NCI-H187 treated with DMSO at 0.1 percent for 48 hours (cell line): Measurements from ENCODE around the gene TRIM71.
"Not testable (repeated sequence)": the region's sequence is repeated elsewhere in the genome, so short reads cannot be mapped to it uniquely, and the experiment has no call there.

ENCODE experiments used
- DNase-seq: peaks from one replicate; lab custom pipeline; 2025; lab: John Stamatoyannopoulos, UW

Gene TRIM71

DNA sequence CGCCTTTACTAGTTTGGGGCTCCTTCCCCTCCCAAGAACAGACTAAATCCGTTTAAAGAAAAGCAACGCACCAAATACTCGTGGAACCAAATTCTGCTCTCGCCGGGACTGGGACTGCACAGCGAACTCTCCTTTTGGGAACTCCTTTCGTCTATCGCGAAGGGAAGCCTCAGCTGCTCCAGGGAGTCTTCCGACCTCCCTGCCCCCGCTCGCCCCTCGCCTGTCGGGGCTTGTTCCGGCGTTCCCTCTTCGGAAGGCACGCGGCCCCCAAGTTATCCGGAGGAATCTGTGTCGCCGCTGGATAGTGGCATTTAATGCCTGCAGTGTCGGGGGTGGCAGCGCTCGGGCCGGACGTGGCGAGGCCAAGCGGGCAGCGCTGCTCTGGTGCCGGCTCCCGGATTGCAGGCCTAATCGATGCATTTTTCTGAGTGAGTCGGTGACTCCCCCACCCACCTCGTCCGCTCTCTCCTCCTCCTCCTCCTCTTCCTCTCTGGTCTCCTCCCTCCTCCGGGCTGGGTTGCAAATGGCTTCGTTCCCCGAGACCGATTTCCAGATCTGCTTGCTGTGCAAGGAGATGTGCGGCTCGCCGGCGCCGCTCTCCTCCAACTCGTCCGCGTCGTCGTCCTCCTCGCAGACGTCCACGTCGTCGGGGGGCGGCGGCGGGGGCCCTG lies at the start of gene TRIM71:
Gene TRIM71, plus strand, starts transcription at position 440 of the 671 bp plus-strand sequence. Its CDS starts 84 bp downstream, at position 524.
- DNase-seq: no peak

DNA sequence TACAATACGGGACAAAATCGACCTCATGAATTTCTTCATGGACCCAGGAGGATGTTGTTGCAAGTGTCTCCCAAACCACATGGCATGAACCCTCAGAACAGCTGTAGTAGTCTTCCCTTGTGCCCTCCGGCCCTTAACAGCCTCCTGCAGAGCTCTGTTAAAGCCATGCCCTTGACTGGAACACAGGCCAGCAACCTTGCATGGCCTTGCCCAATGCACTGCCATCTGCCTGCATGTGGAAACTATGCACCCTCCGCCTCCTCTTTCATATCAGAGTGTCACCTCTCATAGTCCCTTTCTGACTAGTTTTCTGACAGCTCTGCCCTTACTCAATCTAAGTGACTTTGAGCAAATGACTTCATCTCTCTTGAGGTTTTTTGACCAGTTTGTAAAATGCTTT lies 39.4 kb upstream of the TRIM71 start:
- DNase-seq: no peak

DNA sequence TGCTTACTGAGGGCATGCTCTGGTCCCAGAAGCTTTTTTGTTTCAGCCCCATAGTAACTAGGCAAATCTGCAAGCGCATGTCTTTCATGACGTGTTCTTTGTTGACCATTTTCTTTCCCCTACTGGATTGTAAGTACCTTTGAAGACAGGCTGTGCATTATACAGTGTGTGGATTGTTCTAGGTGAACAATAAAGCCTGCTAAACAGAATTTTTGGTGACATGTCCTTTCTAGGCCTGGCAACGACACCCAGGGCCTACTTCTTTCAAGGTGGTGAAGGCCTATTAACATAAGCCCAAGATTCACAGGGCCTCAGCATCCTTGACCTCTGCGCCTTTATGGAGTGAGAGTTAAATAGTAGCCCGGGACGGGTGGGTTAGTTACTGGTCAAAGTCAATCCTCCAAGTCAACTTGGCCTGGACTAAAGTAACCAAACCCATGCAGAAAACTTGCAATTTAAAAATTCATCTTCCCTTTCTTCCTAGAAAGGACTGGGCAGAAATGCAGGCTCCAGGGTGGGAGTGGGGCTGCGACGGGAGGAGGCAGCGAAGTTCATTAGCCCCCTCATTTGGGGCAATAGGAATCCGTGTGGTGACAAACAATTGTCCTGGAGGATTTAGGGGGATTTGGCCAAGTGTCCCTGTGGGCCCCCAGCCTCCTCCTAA lies 37.6 kb upstream of the TRIM71 start:
- no peak for DNase-seq

DNA sequence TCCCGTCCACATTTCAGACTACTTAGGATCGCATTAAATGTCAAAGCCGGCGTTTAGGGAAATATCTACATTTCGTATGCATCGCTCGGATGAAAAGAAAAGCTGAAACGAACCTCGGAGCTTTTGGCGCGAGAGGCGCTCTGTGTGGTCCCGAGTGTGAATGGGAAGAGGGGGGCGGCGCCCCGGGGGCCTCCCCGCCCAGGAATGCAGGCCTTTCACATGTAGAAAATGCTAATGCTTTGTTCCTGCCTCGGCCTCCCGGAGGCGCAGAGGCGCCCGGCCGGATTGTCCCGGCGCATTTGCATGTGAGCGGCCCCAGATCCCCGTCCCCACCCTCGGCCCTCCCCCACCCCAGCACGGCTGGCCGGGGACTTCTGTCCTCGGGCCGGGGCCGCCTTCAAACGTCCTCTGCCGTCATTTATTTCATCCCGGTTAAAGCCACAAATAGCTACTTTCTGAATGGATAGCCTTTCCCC lies 37.0 kb upstream of the TRIM71 start:
- no peak for DNase-seq

DNA sequence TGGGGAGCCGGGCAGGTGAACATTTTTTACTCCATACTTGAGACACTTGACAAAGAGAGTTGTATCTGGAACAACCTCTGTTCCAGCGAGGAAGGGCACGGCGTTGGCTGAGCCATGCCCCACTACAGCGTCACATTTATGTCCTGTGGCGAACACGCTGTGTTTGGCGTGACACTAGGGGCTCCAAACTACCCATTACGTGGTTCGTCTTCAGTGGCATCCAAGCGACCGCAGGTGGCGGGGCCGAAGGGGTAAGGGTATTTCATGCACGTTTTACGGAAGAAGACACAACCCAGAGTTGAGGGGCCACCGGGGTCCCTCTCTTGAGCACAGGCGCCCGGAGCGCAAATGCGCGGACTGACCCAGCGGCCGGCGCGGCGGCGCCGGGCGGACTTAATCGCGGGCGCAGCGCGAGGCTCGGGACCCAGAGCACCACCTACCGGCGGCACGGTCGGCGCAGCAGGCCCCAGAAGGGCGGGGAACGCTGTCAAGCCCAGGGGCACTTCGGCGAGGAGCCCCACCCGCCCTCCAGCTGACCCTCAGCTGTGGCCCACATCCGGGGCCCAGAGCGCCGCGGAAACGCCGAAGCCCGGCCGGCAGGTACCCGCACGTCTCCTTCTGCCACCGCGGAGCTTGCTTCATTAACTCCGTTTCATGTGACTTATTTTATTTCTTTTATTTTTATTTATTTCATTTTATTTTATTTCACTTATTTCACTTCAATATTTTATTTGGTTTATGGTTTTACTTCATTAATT lies 36.4 kb upstream of the TRIM71 start:
- no peak for DNase-seq

DNA sequence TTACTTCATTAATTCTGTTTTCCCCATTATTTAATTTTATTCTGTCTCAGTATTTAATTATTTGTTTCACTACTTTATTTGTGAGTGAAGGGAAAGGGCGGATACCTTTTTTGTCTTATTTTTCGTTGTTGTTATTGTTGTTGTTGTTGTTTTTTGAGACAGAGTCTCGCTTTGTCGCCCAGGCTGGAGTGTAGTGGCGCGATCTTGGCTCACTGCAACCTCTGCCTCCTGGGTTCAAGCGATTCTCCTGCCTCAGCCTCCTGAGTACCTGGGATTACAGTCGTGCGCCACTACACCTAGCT lies 35.9 kb upstream of the TRIM71 start:
- not testable (repeated sequence) for DNase-seq

DNA sequence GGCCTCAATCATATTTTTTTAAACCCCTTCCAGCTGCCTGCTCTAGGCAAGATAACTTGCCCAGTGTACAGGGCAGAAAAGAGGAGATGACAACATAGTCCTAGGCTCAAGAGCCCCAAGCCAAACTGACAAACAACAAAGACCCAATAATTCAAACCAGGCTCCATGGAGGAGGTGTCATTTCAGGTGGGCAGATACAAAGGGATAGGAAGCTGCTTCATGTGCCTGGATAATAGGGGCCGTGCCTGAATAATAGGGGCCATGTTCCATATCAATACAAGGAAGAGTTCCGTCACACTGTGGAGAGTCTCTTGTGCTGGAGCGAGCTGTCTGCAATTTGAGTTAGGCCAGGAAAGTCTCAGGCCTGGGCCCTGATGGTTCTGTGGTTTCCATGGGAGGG lies 35.4 kb upstream of the TRIM71 start:
- no peak for DNase-seq

DNA sequence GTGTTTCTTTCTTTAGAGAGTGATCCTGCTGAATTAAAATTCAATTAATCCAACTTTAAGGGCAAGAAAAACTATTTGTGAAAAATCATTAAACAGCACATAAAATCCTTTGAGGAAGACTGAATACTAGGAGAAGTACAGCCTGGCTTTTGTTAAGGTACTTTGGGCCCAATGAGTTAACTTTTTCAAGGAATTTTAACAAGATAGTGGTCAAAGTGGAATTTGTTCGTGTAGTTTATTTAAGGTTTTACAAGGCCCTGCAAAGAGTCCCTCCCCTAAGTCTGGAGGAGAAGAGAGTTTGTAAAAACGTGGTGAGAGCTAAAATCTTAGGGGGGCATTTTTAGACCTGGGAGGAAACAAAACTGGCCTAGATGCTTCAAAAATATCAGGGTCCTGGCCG lies 26.0 kb upstream of the TRIM71 start:
- DNase-seq: no peak

DNA sequence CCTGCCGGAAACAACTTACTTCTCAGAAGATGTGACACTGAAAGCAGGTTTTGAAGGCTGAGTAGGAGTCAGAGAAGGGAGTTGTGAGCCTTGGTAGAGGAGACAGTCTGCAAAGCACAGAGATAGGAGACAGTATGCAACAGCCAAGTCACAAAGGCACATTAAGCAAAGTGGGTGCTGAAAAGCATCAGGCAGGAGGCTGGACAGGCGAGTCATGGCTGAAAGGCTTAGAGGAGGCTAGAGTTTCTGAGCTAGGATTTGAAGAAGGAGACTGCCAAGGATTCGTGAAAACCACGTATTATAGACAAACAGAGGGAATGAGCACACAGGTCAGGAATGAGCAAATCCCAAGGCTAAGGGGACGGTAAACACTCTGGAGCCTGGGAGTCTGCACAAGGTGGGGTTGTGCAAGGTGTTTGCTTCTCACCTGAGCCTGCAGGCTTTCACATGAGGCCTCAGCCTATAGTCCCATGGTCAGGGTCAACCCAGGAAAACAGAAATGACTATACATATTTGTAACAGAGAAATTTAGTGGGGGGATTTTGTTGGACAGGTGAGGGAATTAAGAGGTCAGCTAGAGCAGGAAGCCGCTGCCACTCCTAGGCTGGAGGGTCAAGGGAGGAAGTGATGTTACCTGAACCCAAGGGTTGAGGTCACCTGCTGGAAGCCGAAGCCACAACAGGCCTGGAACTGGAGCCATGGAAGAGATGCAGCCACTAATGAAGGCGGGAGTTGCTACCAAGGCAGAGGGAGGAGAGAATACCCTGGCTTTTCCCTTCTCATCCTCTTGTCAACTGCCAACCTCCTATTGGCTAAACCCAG lies 23.1 kb upstream of the TRIM71 start:
- no peak for DNase-seq

DNA sequence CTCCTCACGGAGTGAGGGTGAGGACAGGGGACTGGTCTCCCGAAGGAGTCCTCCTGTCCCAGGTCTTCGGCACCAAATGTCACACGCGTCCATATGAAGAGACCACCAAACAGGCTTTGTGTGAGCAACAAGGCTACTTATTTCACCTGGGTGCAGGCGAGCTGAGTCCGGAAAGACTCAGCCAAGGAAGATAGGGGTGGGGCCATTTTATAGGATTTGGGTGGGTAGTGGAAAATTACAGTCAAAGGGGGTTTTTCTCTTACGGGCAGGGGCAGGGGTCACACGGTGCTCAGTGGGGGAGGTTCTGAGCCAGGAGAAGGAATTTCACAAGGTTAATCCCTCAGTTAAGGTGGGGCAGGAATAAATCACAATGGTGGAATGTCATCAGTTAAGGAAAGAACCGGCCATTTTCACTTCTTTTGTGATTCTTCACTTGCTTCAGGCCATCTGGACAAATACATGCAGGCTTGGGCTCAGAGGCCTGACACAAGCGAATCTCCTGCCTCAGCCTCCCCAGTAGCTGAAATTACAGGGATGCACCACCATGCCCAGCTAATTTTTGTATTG lies 21.3 kb upstream of the TRIM71 start:
- DNase-seq: not testable (repeated sequence)

DNA sequence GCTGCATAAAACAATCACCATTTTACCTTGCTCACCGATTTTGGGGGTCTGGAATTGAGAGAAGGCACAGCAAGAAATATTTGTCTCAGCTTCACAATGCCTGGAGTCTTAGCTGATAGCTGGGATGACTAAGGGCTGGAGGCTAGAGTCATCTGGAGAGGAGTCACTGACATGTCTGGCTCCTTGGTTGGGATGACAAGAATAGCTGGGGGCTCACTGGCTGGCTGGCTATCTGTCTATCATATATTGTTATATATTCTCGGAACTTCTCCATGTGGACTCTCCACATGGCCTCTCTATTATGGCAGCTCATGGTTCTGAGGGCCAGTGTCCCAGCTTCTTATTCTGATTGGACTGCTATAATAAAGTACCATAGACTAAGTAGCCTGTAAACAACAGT lies 20.0 kb upstream of the TRIM71 start:
- no peak for DNase-seq

DNA sequence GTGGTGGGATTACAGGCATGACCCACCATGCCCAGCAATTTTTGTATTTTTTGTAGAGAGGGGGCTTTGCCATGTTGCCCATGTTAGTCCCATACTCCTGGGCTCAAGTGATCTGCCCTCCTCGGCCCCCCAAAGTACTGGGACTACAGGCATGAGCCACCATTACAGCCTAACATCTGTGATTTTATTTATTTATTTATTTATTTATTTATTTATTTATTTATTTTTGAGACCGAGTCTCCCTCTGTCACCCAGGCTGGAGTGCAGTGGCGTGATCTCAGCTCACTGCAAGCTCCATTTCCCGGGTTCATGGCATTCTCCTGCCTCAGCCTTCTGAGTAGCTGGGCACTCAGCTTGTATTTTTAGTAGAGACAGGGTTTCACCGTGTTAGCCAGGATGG lies 16.4 kb upstream of the TRIM71 start:
- DNase-seq: not testable (repeated sequence)

DNA sequence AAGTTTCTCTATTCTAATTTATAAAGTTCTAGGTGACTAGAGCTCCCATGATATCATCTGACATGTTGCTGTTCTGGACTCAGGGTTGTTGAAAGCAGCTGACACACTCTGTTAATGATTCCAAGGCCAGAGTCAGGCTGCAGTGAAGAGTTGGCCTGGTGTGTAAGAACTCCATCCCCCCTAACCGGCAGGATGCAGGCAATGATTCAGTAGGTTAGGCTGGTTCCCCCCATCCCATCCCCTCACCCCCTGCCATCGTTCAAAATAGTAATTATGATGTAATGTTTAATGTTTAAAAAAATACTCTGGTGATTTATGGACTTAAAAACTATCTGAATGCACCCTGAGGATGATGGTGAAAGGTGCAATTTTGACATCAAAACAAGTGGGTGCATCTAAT lies 4.6 kb upstream of the TRIM71 start:
- no peak for DNase-seq

DNA sequence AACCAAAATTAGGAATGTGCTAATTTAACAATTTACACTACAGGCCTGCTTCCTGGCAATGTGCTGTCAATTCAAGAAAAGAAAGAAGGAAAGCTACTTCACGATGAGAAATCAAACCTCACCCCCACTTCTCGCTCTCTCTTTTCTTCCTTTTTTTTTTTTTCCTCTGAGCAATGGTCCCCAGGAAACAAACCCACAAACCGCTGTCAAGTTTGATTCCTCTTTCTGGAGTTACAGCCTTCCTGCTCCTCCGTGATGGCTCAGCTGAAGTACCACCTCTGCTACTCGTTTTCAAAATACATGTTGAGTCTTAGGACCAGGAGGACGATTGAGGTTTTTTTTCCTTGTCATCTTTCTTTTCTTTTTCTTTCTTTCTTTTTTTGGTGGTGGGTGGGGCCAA lies 3.4 kb upstream of the TRIM71 start:
- no peak for DNase-seq

DNA sequence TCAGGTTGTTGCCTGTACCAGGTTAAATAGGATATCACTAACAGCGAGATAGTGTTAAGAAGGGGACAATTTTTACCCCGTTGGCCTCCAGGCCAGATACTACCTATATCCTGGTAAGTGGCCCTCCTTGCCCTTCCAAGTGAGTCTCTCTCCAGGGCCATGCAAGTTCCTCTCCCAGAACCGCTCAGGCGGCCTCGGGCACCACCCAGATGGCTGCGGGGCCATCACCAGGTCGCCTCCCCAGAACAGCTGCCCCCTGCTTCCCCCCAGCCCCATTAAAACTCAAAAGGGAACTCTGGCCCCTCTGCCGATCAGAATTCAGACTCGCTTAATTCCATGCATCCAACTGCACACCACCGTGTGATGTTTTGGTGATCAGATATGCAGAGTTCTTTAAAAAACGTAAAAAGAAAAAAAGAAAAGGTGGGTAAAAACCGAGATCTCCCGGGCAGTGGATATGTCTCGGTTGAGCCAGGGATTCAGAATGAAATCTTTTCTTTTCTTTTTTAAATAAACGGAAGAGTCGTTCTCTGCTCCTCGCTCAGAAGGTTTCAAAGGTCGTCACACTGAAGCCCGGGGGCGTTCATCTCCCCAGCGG lies 1.9 kb upstream of the TRIM71 start:
- DNase-seq: no peak

DNA sequence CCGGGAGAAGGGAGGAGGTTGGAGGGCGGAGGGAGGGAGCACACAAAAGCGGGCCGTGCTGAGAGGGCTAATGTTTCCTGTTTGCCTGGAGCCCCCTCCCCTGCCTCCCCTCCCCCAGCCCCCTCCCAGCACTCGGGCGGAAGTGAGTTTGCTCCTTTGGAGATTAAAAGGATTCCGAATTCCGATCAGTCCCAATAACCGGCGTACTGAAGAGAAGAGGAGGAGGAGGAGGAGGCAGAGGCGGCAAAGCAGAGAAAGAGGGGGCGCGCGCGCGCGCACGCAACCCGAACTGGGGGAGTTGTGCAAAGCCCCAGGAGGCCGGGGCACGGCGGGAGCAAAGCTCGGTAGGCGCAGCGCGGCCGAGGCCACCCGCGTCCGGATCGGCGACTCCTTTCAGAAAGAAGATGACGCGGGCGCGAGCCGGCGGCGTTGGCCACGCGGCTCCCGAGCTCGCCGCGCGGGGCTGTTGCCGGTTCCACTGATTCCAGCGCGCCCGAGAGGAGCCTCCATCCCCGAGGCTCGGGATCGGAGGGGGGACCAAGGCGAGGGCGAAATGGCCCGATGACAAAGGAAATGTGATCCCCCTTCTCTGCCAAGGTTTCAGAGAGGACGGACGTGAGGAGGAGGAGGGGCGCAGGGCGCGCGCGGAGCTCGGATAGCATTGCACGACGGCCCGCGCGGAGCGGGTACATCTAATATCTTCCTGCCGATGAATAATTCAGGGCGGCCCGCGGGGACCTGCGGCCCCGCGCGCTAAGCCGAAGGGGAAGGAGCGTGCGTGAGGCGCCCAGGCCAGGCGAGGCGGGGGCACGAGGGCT lies 1.1 kb upstream of the TRIM71 start:
- no peak for DNase-seq

DNA sequence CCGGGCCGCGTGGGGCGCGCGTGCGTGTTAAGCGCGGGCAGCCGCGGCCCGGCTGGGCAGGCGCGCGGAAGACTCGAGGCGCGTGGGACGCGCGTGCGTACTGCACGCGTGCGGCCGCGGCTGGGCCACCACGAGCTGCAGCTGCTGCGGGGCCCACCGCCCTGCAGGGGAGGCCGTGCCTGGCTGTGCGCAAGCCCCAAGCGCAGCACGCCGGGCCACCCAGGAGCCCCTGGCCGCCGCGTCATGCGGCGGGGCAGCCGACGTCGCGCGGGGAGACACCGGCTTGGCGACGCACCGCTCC lies 590 bp upstream of the TRIM71 start:
- DNase-seq: no peak

DNA sequence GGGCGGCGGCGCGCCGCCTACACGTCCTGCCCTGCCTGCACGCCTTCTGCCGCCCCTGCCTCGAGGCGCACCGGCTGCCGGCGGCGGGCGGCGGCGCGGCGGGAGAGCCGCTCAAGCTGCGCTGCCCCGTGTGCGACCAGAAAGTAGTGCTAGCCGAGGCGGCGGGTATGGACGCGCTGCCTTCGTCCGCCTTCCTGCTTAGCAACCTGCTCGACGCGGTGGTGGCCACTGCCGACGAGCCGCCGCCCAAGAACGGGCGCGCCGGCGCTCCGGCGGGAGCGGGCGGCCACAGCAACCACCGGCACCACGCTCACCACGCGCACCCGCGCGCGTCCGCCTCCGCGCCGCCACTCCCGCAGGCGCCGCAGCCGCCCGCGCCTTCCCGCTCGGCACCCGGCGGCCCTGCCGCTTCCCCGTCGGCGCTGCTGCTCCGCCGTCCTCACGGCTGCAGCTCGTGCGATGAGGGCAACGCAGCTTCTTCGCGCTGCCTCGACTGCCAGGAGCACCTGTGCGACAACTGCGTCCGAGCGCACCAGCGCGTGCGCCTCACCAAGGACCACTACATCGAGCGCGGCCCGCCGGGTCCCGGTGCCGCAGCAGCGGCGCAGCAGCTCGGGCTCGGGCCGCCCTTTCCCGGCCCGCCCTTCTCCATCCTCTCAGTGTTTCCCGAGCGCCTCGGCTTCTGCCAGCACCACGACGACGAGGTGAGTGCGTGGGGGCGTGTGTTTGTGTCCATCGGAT lies 602 bp downstream of the TRIM71 start:
- no peak for DNase-seq

DNA sequence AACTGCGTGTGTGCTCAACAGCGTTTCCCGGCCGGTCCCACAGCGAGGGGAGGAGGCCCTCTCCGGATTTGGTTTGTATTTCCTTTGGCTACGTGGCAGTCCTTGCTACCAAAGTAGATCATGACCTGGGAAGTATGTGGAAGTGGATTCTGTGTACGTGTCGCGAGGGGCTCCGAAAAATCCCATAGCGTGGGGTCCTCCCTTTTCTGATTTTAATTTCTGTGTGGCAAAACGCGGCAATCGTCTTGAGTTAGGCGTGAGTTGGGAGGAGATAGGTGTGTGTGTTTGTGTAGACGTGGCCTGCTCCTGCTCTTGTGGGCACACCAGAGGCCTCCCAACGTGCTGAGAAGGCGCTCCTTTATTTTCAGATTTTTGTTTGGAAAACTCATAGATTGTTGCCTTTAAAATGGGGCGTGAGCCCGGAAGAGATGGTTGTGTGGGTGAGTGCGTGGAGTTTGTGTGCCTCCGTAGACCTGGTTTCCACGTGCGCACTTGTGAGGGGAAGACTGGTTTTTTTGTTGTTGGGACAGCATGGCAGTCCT lies 1.2 kb downstream of the TRIM71 start:
- no peak for DNase-seq
